ENCODE results near the gene SCP2. TPM values are rescaled to one million over a fixed set of nuclear protein-coding genes. Genes with fewer than 3 reads are reported as not detected.

SCP2 gene
- total and polyA plus RNA-seq, 2 of the 4 experiments (the other 2 are of a cell fraction) = 70.4 to 83.1 TPM

GRCh38 chr1:53020588-53020987 is 93.5 kb downstream of the SCP2 start:
- no peak overlapping the region for H2AK9ac ChIP-seq (replicated peaks; ENCODE audit: low read depth, low read length, poor library complexity)
- intact Hi-C loops (cut with micrococcal nuclease) (no loop called here), in situ Hi-C loops (cut with MboI; ENCODE audit: low sequenced_read_pairs) (no loop called here), dilution Hi-C loops (cut with HindIII; ENCODE audit: low sequenced_read_pairs, unreplicated experiment) (no loop called here)
- H3K23ac ChIP-seq (ENCODE audit: low read depth, low read length) = no peak overlapping the region
- H4K5ac ChIP-seq (ENCODE audit: low read depth, low read length) = no peak overlapping the region
- no peak overlapping the region for H3K18ac ChIP-seq (ENCODE audit: low read depth, low read length)
- ChIA-PET CTCF (no interaction called here), POLR2A (ENCODE audit: unreplicated experiment) (no interaction called here)
- BruUV-seq (replicated peaks) = no TSS peak
- no CpG with 5 or more reads among the region's 5 CpGs for WGBS, 2 experiments (ENCODE audit: extremely low coverage in 2 of 2, insufficient read length in 1 of 2)
- no peak overlapping the region for H3K56ac ChIP-seq (ENCODE audit: extremely low read depth, insufficient read depth, low read length)
- no peak overlapping the region for H2AK5ac ChIP-seq (ENCODE audit: low read depth, low read length)
- H3K4ac ChIP-seq (ENCODE audit: low read depth, low read length) = no peak overlapping the region
- H4K8ac ChIP-seq (ENCODE audit: low read depth in 2 of 2, low read length in 2 of 2) = no peak overlapping the region
- no peak overlapping the region for H2BK15ac ChIP-seq (ENCODE audit: low read depth, low read length)
- no peak overlapping the region for H4K91ac ChIP-seq (ENCODE audit: insufficient read depth, low read depth, low read length)
- peaks cover 37 to 76% of the 10 kb centered on the region in 2 experiments for H3K79me1 ChIP-seq (ENCODE audit: low read depth in 1 of 2, low read length in 2 of 2)
- no peak overlapping the region for H2BK120ac ChIP-seq (ENCODE audit: low read depth, low read length)
- H2BK5ac ChIP-seq (ENCODE audit: low read depth, low read length, poor library complexity, severe bottlenecking) = no peak overlapping the region
- DNase-seq (no peak), ATAC-seq (ENCODE audit: low read depth) (no peak)
- H3K27ac ChIP-seq (ENCODE audit: insufficient read depth, low read length) = no peak overlapping the region
- H2BK20ac ChIP-seq (ENCODE audit: low read depth, low read length) = no peak overlapping the region
- H3K9me1 ChIP-seq (ENCODE audit: insufficient read depth, low read length) = peaks cover 3% of the 10 kb centered on the region
- H3K4me2 ChIP-seq (ENCODE audit: low read depth, low read length) = no peak overlapping the region
- peaks cover 7% of the 10 kb centered on the region; the same call in 1 of the 2 replicates for H4K20me1 ChIP-seq (ENCODE audit: insufficient read depth, low read length)
- no peak overlapping the region for H3K14ac ChIP-seq (replicated peaks; ENCODE audit: low read depth, low read length)
- no peaks in the 10 kb centered on the region for H3K9me3 ChIP-seq (ENCODE audit: control insufficient read depth, insufficient read depth, low read length)
- H3K9ac ChIP-seq (ENCODE audit: low read depth, low read length) = no peak overlapping the region
- peaks cover 3% of the 10 kb centered on the region; the same call in 1 of the 2 replicates for H3K36me3 ChIP-seq (ENCODE audit: control insufficient read depth, insufficient read depth, low read length)
- TF ChIP-seq CHD1 (IDR thresholded peaks at IDR 0.05; ENCODE audit: low read depth, low read length) (no peak), BHLHE40 (IDR thresholded peaks at IDR 0.05; ENCODE audit: low read depth, low read length) (no peak), RAD21 (IDR thresholded peaks at IDR 0.05; ENCODE audit: low read length) (no peak), NFE2L2 (IDR thresholded peaks at IDR 0.05; ENCODE audit: low read depth, low read length) (no peak), MXI1 (IDR thresholded peaks at IDR 0.05; ENCODE audit: borderline replicate concordance, low read depth, low read length) (no peak), RFX5 (IDR thresholded peaks at IDR 0.05; ENCODE audit: low read depth, low read length) (no peak), CEBPB (IDR thresholded peaks at IDR 0.05; ENCODE audit: low read depth, low read length) (no peak), RCOR1 (IDR thresholded peaks at IDR 0.05; ENCODE audit: insufficient replicate concordance, low read length) (no peak), ELK1 (IDR thresholded peaks at IDR 0.05; ENCODE audit: borderline replicate concordance, low read depth, low read length) (no peak), CTCF (conservative IDR thresholded peaks at IDR 0.05; ENCODE audit: low read depth, low read length) (no peak), SMC3 (IDR thresholded peaks at IDR 0.05; ENCODE audit: low read depth, low read length) (no peak), POLR2A (IDR thresholded peaks at IDR 0.05; ENCODE audit: low read depth, low read length) (no peak), MAZ (IDR thresholded peaks at IDR 0.05; ENCODE audit: borderline replicate concordance, low read depth, low read length) (no peak), MAFK (IDR thresholded peaks at IDR 0.05; ENCODE audit: low read depth, low read length) (no peak)
- TF ChIP-seq, protein P1, sequence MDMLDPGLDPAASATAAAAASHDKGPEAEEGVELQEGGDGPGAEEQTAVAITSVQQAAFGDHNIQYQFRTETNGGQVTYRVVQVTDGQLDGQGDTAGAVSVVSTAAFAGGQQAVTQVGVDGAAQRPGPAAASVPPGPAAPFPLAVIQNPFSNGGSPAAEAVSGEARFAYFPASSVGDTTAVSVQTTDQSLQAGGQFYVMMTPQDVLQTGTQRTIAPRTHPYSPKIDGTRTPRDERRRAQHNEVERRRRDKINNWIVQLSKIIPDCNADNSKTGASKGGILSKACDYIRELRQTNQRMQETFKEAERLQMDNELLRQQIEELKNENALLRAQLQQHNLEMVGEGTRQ (IDR thresholded peaks at IDR 0.05; ENCODE audit: low read depth, low read length) = no peak
- no peaks in the 10 kb centered on the region for H3K27me3 ChIP-seq (ENCODE audit: control insufficient read depth, insufficient read depth, low read length)
- H2AFZ ChIP-seq (replicated peaks; ENCODE audit: low read length, poor library complexity) = no peak overlapping the region
- H3K4me1 ChIP-seq (ENCODE audit: control insufficient read depth, insufficient read depth, low read length) = peaks cover 5% of the 10 kb centered on the region
- H3K4me3 ChIP-seq (ENCODE audit: insufficient read depth, low read depth, low read length) = no peak overlapping the region
